ENCODE data around the gene XRCC6. TPM values are rescaled to one million over a fixed set of nuclear protein-coding genes. Genes with fewer than 3 reads are reported as not detected.

XRCC6 gene
- total RNA-seq, 1 experiment from 2014 or later, result 588 TPM

DNA sequence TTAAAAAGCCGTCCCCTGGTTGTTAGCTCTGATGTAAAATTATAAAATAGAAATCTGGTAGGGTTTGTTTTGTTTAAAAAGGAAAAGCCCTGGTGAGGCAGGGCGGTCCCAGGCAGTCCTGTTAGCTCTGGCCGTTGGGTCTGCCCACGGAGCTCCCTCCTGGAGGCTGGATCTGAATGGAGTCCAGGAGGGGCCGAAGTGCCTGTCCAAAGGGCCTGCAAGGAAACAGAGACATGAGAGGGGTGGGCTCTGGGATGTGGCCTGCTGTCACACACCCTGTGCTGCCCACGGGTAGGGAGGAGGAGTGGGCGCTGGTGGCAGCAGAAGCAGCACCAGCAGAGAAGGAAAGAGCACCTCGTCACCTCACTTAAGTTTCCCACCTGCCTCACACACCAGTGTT, 20.1 kb upstream of the XRCC6 start:
- no peak overlapping the region for H3K4me3 ChIP-seq (replicated peaks in 1 of 2; ENCODE audit: low read depth in 1 of 2, low read length in 2 of 2)
- no TSS peak for BruUV-seq (replicated peaks)
- CTCF ChIA-PET, result interaction anchor here (0.6 kb wide), 1 partner anchor 80 kb away, joined by 3 read pairs; no protein-coding TSS in a partner anchor
- RAD21 ChIA-PET (ENCODE audit: low non-redundant PET in 1 of 2, low total read pairs in 2 of 2, uncharacterized antibody in 2 of 2, unreplicated experiment in 2 of 2), result no interaction called here
- no peak overlapping the region for H3K9ac ChIP-seq (ENCODE audit: low read length)
- no peak for DNase-seq (ENCODE audit: low read depth, low spot score)
- TF ChIP-seq TCF7L2 (IDR thresholded peaks at IDR 0.05; ENCODE audit: borderline replicate concordance, extremely low read depth, insufficient read depth, insufficient read length) (no peak), EZH2 (IDR thresholded peaks at IDR 0.05) (no peak), EZH2phosphoT487 (IDR thresholded peaks at IDR 0.05; ENCODE audit: borderline replicate concordance) (no peak), EGR1 (IDR thresholded peaks at IDR 0.05; ENCODE audit: low read depth) (no peak), CEBPB (IDR thresholded peaks at IDR 0.05; ENCODE audit: low read depth) (no peak), YY1 (IDR thresholded peaks at IDR 0.05; ENCODE audit: extremely low read depth, insufficient replicate concordance, low read depth, low read length) (no peak), JUND (IDR thresholded peaks at IDR 0.05) (no peak), CBX3 (IDR thresholded peaks at IDR 0.05; ENCODE audit: low read depth) (no peak), POLR2A (IDR thresholded peaks at IDR 0.05; ENCODE audit: borderline replicate concordance, extremely low read depth, insufficient read depth, insufficient read length) (no peak), RAD21 (IDR thresholded peaks at IDR 0.05; ENCODE audit: low read depth) (no peak), SP1 (IDR thresholded peaks at IDR 0.05; ENCODE audit: low read depth) (no peak), SRF (IDR thresholded peaks at IDR 0.05; ENCODE audit: low read depth) (no peak)
- TF ChIP-seq, protein P1, sequence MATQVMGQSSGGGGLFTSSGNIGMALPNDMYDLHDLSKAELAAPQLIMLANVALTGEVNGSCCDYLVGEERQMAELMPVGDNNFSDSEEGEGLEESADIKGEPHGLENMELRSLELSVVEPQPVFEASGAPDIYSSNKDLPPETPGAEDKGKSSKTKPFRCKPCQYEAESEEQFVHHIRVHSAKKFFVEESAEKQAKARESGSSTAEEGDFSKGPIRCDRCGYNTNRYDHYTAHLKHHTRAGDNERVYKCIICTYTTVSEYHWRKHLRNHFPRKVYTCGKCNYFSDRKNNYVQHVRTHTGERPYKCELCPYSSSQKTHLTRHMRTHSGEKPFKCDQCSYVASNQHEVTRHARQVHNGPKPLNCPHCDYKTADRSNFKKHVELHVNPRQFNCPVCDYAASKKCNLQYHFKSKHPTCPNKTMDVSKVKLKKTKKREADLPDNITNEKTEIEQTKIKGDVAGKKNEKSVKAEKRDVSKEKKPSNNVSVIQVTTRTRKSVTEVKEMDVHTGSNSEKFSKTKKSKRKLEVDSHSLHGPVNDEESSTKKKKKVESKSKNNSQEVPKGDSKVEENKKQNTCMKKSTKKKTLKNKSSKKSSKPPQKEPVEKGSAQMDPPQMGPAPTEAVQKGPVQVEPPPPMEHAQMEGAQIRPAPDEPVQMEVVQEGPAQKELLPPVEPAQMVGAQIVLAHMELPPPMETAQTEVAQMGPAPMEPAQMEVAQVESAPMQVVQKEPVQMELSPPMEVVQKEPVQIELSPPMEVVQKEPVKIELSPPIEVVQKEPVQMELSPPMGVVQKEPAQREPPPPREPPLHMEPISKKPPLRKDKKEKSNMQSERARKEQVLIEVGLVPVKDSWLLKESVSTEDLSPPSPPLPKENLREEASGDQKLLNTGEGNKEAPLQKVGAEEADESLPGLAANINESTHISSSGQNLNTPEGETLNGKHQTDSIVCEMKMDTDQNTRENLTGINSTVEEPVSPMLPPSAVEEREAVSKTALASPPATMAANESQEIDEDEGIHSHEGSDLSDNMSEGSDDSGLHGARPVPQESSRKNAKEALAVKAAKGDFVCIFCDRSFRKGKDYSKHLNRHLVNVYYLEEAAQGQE (IDR thresholded peaks at IDR 0.05; ENCODE audit: low read depth), result no peak
- TF ChIP-seq, protein P2, sequence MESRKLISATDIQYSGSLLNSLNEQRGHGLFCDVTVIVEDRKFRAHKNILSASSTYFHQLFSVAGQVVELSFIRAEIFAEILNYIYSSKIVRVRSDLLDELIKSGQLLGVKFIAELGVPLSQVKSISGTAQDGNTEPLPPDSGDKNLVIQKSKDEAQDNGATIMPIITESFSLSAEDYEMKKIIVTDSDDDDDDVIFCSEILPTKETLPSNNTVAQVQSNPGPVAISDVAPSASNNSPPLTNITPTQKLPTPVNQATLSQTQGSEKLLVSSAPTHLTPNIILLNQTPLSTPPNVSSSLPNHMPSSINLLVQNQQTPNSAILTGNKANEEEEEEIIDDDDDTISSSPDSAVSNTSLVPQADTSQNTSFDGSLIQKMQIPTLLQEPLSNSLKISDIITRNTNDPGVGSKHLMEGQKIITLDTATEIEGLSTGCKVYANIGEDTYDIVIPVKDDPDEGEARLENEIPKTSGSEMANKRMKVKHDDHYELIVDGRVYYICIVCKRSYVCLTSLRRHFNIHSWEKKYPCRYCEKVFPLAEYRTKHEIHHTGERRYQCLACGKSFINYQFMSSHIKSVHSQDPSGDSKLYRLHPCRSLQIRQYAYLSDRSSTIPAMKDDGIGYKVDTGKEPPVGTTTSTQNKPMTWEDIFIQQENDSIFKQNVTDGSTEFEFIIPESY (IDR thresholded peaks at IDR 0.05; ENCODE audit: extremely low read depth, insufficient replicate concordance, low read length), result no peak
- TF ChIP-seq, protein P3, sequence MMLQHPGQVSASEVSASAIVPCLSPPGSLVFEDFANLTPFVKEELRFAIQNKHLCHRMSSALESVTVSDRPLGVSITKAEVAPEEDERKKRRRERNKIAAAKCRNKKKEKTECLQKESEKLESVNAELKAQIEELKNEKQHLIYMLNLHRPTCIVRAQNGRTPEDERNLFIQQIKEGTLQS (IDR thresholded peaks at IDR 0.05), result no peak
- TF ChIP-seq, protein P4, sequence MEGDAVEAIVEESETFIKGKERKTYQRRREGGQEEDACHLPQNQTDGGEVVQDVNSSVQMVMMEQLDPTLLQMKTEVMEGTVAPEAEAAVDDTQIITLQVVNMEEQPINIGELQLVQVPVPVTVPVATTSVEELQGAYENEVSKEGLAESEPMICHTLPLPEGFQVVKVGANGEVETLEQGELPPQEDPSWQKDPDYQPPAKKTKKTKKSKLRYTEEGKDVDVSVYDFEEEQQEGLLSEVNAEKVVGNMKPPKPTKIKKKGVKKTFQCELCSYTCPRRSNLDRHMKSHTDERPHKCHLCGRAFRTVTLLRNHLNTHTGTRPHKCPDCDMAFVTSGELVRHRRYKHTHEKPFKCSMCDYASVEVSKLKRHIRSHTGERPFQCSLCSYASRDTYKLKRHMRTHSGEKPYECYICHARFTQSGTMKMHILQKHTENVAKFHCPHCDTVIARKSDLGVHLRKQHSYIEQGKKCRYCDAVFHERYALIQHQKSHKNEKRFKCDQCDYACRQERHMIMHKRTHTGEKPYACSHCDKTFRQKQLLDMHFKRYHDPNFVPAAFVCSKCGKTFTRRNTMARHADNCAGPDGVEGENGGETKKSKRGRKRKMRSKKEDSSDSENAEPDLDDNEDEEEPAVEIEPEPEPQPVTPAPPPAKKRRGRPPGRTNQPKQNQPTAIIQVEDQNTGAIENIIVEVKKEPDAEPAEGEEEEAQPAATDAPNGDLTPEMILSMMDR (IDR thresholded peaks at IDR 0.05 in 2 of 3, conservative IDR thresholded peaks at IDR 0.05 in 1 of 3; ENCODE audit: borderline replicate concordance in 1 of 3, insufficient read depth in 1 of 3, low read depth in 2 of 3, low read length in 2 of 3), result no peak
- H3K27me3 ChIP-seq (ENCODE audit: insufficient read depth, low read length), result no peaks in the 10 kb centered on the region
- intact Hi-C loops (cut with micrococcal nuclease), result no loop called here
- no peak overlapping the region for H2AFZ ChIP-seq (ENCODE audit: low read depth, low read length, poor library complexity, severe bottlenecking)
- H3K4me2 ChIP-seq (ENCODE audit: low read length), result no peak overlapping the region
- no peaks in the 10 kb centered on the region for H3K9me3 ChIP-seq (ENCODE audit: control insufficient read depth in 1 of 2, insufficient read depth in 1 of 2, low read depth in 1 of 2, low read length in 2 of 2)
- H4K20me1 ChIP-seq (ENCODE audit: insufficient read depth), result no peaks in the 10 kb centered on the region
- no peak overlapping the region for H3K27ac ChIP-seq (ENCODE audit: low read depth, low read length)
- no peaks in the 10 kb centered on the region for H3K9me2 ChIP-seq (ENCODE audit: insufficient read depth)
- H3K4me1 ChIP-seq (ENCODE audit: control insufficient read depth in 1 of 2, insufficient read depth in 2 of 2, low read length in 2 of 2), result peaks cover 0 to 11% of the 10 kb centered on the region in 2 experiments; a peak in 2 of 4 replicates
- no peak for ATAC-seq
- no peaks in the 10 kb centered on the region for H3K79me2 ChIP-seq (ENCODE audit: insufficient read depth, low read length)
- POLR2A ChIA-PET, result no interaction called here
- H3K36me3 ChIP-seq (ENCODE audit: control insufficient read depth in 1 of 2, insufficient read depth in 2 of 2, low read length in 2 of 2), result peaks cover 6 to 12% of the 10 kb centered on the region in 2 experiments; a peak in 3 of 4 replicates
